Stimulated activated CD4-positive, alpha-beta T cell treated with anti-CD3 and anti-CD28 coated beads, Interleukin-2, amount 100 ng/mL, for 4 hours (primary cell): ENCODE data around the gene CYBC1.

Source experiments
- DNase-seq: peaks from one replicate; pipeline ENCODE4 v3.0.0-alpha.2; 2020; ENCODE audit warnings: low read depth

Gene CYBC1

GRCh38 chr17:82408288-82408937 lies 42.1 kb downstream of the CYBC1 start:
- no peak for DNase-seq

- DNase-seq, result no peak
These were observed 43.3 kb downstream of the CYBC1 start for GRCh38 chr17:82407255-82407654.

GRCh38 chr17:82406131-82406671 lies 44.4 kb downstream of the CYBC1 start:
- no peak for DNase-seq

GRCh38 chr17:82405051-82405450 lies 45.5 kb downstream of the CYBC1 start:
- no peak for DNase-seq

GRCh38 chr17:82403662-82404660 lies 46.6 kb downstream of the CYBC1 start:
- no peak for DNase-seq

- DNase-seq, result no peak
These were observed 47.7 kb downstream of the CYBC1 start for GRCh38 chr17:82402865-82403264.

GRCh38 chr17:82400830-82401229 lies 49.7 kb downstream of the CYBC1 start:
- peak; percentile 16 for DNase-seq

GRCh38 chr17:82400206-82400605 lies 50.3 kb downstream of the CYBC1 start:
- DNase-seq, result no peak

- no peak for DNase-seq
These were observed 50.9 kb downstream of the CYBC1 start for GRCh38 chr17:82399601-82400101.

- no peak for DNase-seq
These were observed 51.5 kb downstream of the CYBC1 start for GRCh38 chr17:82399041-82399441.

- no peak for DNase-seq
These were observed 52.9 kb downstream of the CYBC1 start for GRCh38 chr17:82397449-82398335.

GRCh38 chr17:82396601-82397435 lies 53.7 kb downstream of the CYBC1 start:
- DNase-seq, result no peak

- no peak for DNase-seq
These were observed 56.3 kb downstream of the CYBC1 start for GRCh38 chr17:82394278-82394677.

- no peak for DNase-seq
These were observed 57.6 kb downstream of the CYBC1 start for GRCh38 chr17:82392941-82393340.
